K562 (cell line): ENCODE measurements around the gene ADARB2. TPM values are rescaled to one million over a fixed set of nuclear protein-coding genes. Genes with fewer than 3 reads are reported as not detected.

Experiments used
- ATAC-seq: fragments of 200-7000 bp; cut with Tn5 transposase; 3 replicates; pipeline ENCODE4 v1.9.1; 2020; ENCODE audit warnings: moderate library complexity
- BruUV-seq: library from RNA; stranded (reverse); fragments of 400-500 nt; replicated peaks from 2 replicates; lab custom pipeline; 2021; lab: Mats Ljungman, UMichigan
- CTCF ChIA-PET: fragments of 300-600 bp; formaldehyde crosslinking; extraction: SDS; loops from one replicate; lab custom pipeline; 2021; ENCODE audit warnings: low intra/inter-chr PET ratio; lab: Yijun Ruan, JAX
- POLR2A ChIA-PET: fragments of 300-600, 350-650 bp; sonication (Branson Sonifier 250); formaldehyde crosslinking; extraction: SDS; loops from one replicate; lab custom pipeline; 2021; ENCODE audit warnings: antibody characterized with exemption, inconsistent platforms; lab: Yijun Ruan, JAX
- DNase-seq, 4 experiments: peaks; one replicate each; pipeline versions ENCODE4 v3.0.0 to v3.0.0-alpha.2; 2011 to 2018; ENCODE audit warnings: low spot score in 3 of 4, mixed read lengths in 3 of 4; ENCODE audit errors: extremely low read depth in 1 of 4
- FAIRE-seq: peaks from 2 replicates; lab custom pipeline; 2011; peaks lifted over from hg19 to GRCh38; lab: Jason Lieb, UNC
- H2AFZ ChIP-seq: 2 replicates; pipeline ENCODE4 v1.6.0; 2011; ENCODE audit warnings: low read depth, low read length, control low read depth, inconsistent platforms
- H3K27ac ChIP-seq: fragments of 200-600 bp; 3 replicates; pipeline ENCODE4 v1.8.0; 2011; ENCODE audit warnings: low read depth, mild to moderate bottlenecking, control low read depth, inconsistent platforms, low read length, moderate library complexity, mixed read lengths; ENCODE audit errors: extremely low read depth
- H3K27me3 ChIP-seq, 2 experiments: fragments of 300-600 bp in 1 of 2; 2 replicates in 1 of 2; 3 replicates in 1 of 2; pipeline versions ENCODE4 v1.6.0 to v1.8.0; 2011; ENCODE audit warnings: inconsistent platforms in 2 of 2, low read length in 2 of 2, mild to moderate bottlenecking in 1 of 2, mixed read lengths in 1 of 2, moderate library complexity in 1 of 2; ENCODE audit not compliant: control insufficient read depth in 2 of 2, insufficient read depth in 2 of 2
- H3K36me3 ChIP-seq: fragments of 300-600 bp; 3 replicates; pipeline ENCODE4 v1.8.0; 2011; ENCODE audit warnings: mild to moderate bottlenecking, low read length, inconsistent platforms; ENCODE audit not compliant: control insufficient read depth, insufficient read depth
- H3K4me1 ChIP-seq, 2 experiments: fragments of 200-600 bp in 1 of 2; replicated peaks in 1 of 2; 2 replicates in 1 of 2; 3 replicates in 1 of 2; pipeline versions ENCODE4 v1.5.1 to v1.8.0; 2011; ENCODE audit warnings: inconsistent platforms in 2 of 2, low read length in 2 of 2, mild to moderate bottlenecking in 1 of 2, mixed read lengths in 1 of 2, moderate library complexity in 1 of 2; ENCODE audit not compliant: control insufficient read depth in 2 of 2, insufficient read depth in 2 of 2
- H3K4me2 ChIP-seq: 2 replicates; pipeline ENCODE4 v1.6.1; 2011; ENCODE audit warnings: low read length, control low read depth, inconsistent platforms, mixed read lengths; ENCODE audit not compliant: insufficient read depth
- H3K4me3 ChIP-seq: fragments of 200-600 bp; sonication (generic), shearing (Covaris generic); 2 replicates; pipeline ENCODE4 v1.5.1; 2016; ENCODE audit warnings: control low read depth, inconsistent platforms
- H3K79me2 ChIP-seq: fragments of 200-600 bp; 3 replicates; pipeline ENCODE4 v1.8.0; 2011; ENCODE audit warnings: low read length, inconsistent platforms; ENCODE audit not compliant: control insufficient read depth, insufficient read depth
- H3K9ac ChIP-seq, 2 experiments: 2 replicates each; pipeline versions ENCODE4 v1.6.0 to v1.6.1; 2011; ENCODE audit warnings: low read depth in 2 of 2, low read length in 2 of 2, control low read depth in 1 of 2, inconsistent platforms in 1 of 2, mild to moderate bottlenecking in 1 of 2, mixed read lengths in 1 of 2; ENCODE audit not compliant: insufficient read depth in 1 of 2
- H3K9me1 ChIP-seq: one replicate; pipeline ENCODE4 v1.6.0; 2011; ENCODE audit warnings: inconsistent platforms, mild to moderate bottlenecking, low read length, moderate library complexity; ENCODE audit not compliant: control insufficient read depth, insufficient read depth
- H3K9me3 ChIP-seq: replicated peaks from 2 replicates; pipeline ENCODE4 v1.5.1; 2011; ENCODE audit warnings: low read depth, low read length, inconsistent platforms; ENCODE audit not compliant: control insufficient read depth, insufficient read depth
- H4K20me1 ChIP-seq: replicated peaks from 2 replicates; pipeline ENCODE4 v1.6.1; 2011; ENCODE audit warnings: low read length, inconsistent platforms, mixed read lengths; ENCODE audit not compliant: control insufficient read depth, insufficient read depth
- ASH1L ChIP-seq: fragments of 450-650 bp; IDR thresholded peaks from 2 replicates; pipeline ENCODE4 v1.6.1; 2018; ENCODE audit warnings: borderline replicate concordance, mild to moderate bottlenecking, low read depth; ENCODE audit not compliant: partially characterized antibody
- COPS2 ChIP-seq: fragments of 450-650 bp; conservative IDR thresholded peaks from 2 replicates; pipeline ENCODE4 v1.6.1; 2016; ENCODE audit warnings: mild to moderate bottlenecking, moderate library complexity
- CREB3 ChIP-seq: fragments of 450-650 bp; conservative IDR thresholded peaks from 2 replicates; pipeline ENCODE4 v1.6.1; 2016; ENCODE audit warnings: missing genetic modification characterization, low read depth, mild to moderate bottlenecking, missing compliant biosample characterization, moderate library complexity
- DNMT1 ChIP-seq: fragments of 450-650 bp; IDR thresholded peaks from 2 replicates; pipeline ENCODE4 v1.6.1; 2016; ENCODE audit warnings: antibody characterized with exemption, mild to moderate bottlenecking
- HSF4 ChIP-seq: fragments of 250-450 bp; sonication (Bioruptor Pico); IDR thresholded peaks from 2 replicates; pipeline ENCODE4 v2.1.2; 2022; ENCODE audit warnings: mild to moderate bottlenecking, moderate library complexity, borderline replicate concordance
- IRF9 ChIP-seq: fragments of 450-650 bp; IDR thresholded peaks from 2 replicates; pipeline ENCODE4 v1.6.1; 2016; ENCODE audit warnings: missing biosample characterization, missing genetic modification characterization
- NFE2L1 ChIP-seq: fragments of 450-650 bp; IDR thresholded peaks from 2 replicates; pipeline ENCODE4 v1.6.1; 2016; ENCODE audit warnings: missing genetic modification characterization, low read depth, mild to moderate bottlenecking, missing compliant biosample characterization, moderate library complexity, borderline replicate concordance
- PBX2 ChIP-seq, 2 experiments: IDR thresholded peaks in 1 of 2; conservative IDR thresholded peaks in 1 of 2; 2 replicates each; pipeline ENCODE4 v1.6.1; 2016; ENCODE audit warnings: low read depth in 2 of 2, mild to moderate bottlenecking in 1 of 2, missing compliant biosample characterization in 1 of 2, missing genetic modification characterization in 1 of 2, moderate library complexity in 1 of 2
- POLR2A ChIP-seq: fragments of 450-650 bp; conservative IDR thresholded peaks from 2 replicates; pipeline ENCODE4 v1.6.1; 2016
- SOX6 ChIP-seq: fragments of 450-650 bp; IDR thresholded peaks from 2 replicates; pipeline ENCODE4 v1.6.1; 2014; ENCODE audit warnings: mild to moderate bottlenecking
- THRAP3 ChIP-seq: fragments of 450-650 bp; IDR thresholded peaks from 2 replicates; pipeline ENCODE4 v1.6.1; 2016; ENCODE audit warnings: mild to moderate bottlenecking, inconsistent platforms, borderline replicate concordance
- ZC3H4 ChIP-seq: sonication (generic); formaldehyde crosslinking; IDR thresholded peaks from 2 replicates; pipeline ENCODE4 v1.9.0; 2021; ENCODE audit warnings: missing genetic modification reagents, borderline replicate concordance
- ZNF232 ChIP-seq: sonication (generic); formaldehyde crosslinking; IDR thresholded peaks from 2 replicates; pipeline ENCODE4 v1.8.0; 2022; ENCODE audit warnings: mild to moderate bottlenecking, missing genetic modification reagents
- ZNF75A ChIP-seq: fragments of 450-650 bp; formaldehyde crosslinking; IDR thresholded peaks from 2 replicates; pipeline ENCODE4 v1.4.0; 2020; ENCODE audit warnings: mild to moderate bottlenecking
- WGBS: fragments of 100-300 bp; shearing (Covaris generic); methylation state at CpG from one replicate; pipeline ENCODE4 v1.1.6; 2016; ENCODE audit warnings: low coverage, mixed read lengths; ENCODE audit not compliant: insufficient coverage; ENCODE audit errors: missing lambda C conversion rate; 5-methylcytosine and 5-hydroxymethylcytosine counted together
- in situ Hi-C: fragments of 300-500 bp; cut with MboI; formaldehyde crosslinking; loops from 4 replicates; pipeline ENCODE4 v1.15.0; 2018; ENCODE audit warnings: inconsistent platforms, mixed read lengths
- intact Hi-C: fragments of 100-400 bp; cut with micrococcal nuclease; formaldehyde crosslinking; loops from 2 replicates; pipeline ENCODE4 v1.14.2; 2022
- polyA plus RNA-seq, 8 experiments: library from polyadenylated mRNA; depleted of rRNA in 4 of 8; stranded (reverse) in 5 of 8; unstranded in 3 of 8; fragments of >200 nt; fragmentation: Nextera tagmentation in 2 of 8; fragmentation: Illumina TruSeq in 1 of 8; extraction: Ambion mirVana in 2 of 8; extraction: Trizol in 1 of 8; gene quantifications; 2 replicates each; pipeline versions ENCODE4 v1.2.1 to v1.2.3, GENCODE V29; 2011 to 2014; ENCODE audit warnings: inconsistent platforms in 1 of 8, missing spikeins in 1 of 8
- total RNA-seq, 7 experiments: library from RNA; depleted of rRNA in 6 of 7; stranded (reverse); fragments of >200 nt in 6 of 7; fragmentation: Illumina TruSeq in 2 of 7; extraction: Trizol in 2 of 7; gene quantifications; 2 replicates each; pipeline versions ENCODE4 v1.2.1 to v1.2.3, GENCODE V29; 2011 to 2021; ENCODE audit warnings: low replicate concordance in 1 of 7

Gene ADARB2
- total and polyA plus RNA-seq, 9 of the 15 experiments (the other 6 are each of a cell fraction or from before 2014, with no cell fraction given), result not detected

GRCh38 chr10:1425879-1426278 is 311.4 kb downstream of the ADARB2 start:
- Histone ChIP-seq H3K4me3 (no peak overlapping the region), H3K9ac (no peak overlapping the region), H3K4me1 (no peaks in the 10 kb centered on the region), H3K27me3 (peaks cover 3 to 19% of the 10 kb centered on the region in 2 experiments; a peak in 4 of 5 replicates), H3K9me1 (no peaks in the 10 kb centered on the region), H3K36me3 (no peaks in the 10 kb centered on the region), H3K4me2 (no peak overlapping the region), H3K9me3 (no peaks in the 10 kb centered on the region), H4K20me1 (peaks cover 1% of the 10 kb centered on the region), H2AFZ (no peak overlapping the region), H3K79me2 (no peaks in the 10 kb centered on the region), H3K27ac (no peak overlapping the region)
- no peak for DNase-seq
- WGBS, result 2% methylated on average over 7 of the region's 7 CpGs
- intact Hi-C loops, result no loop called here
- TF ChIP-seq ZNF75A (CRISPR knock-in tag), result no peak
- TF ChIP-seq ZNF232 (CRISPR knock-in tag), result no peak
- no peak for TF ChIP-seq COPS2
- TF ChIP-seq IRF9 (tag), result no peak
- TF ChIP-seq ZC3H4 (CRISPR knock-in tag), result no peak
- no peak for TF ChIP-seq HSF4 (CRISPR knock-in tag)
- TF ChIP-seq POLR2A, result no peak
- TF ChIP-seq NFE2L1 (tag), result no peak
- no peak for TF ChIP-seq PBX2 (CRISPR knock-in tag; IDR thresholded peaks at IDR 0.05; ENCODE audit: low read depth)
- no peak for TF ChIP-seq PBX2 (tag; conservative IDR thresholded peaks at IDR 0.05; ENCODE audit: low read depth)
- no peak for TF ChIP-seq DNMT1
- TF ChIP-seq THRAP3, result no peak
- TF ChIP-seq CREB3, result no peak
- TF ChIP-seq ASH1L, result no peak
- TF ChIP-seq SOX6, result no peak
- ChIA-PET CTCF (no interaction called here), POLR2A (no interaction called here)
- FAIRE-seq, result no peak
- no peak for ATAC-seq
- no TSS peak for BruUV-seq
- in situ Hi-C loops, result no loop called here
